ENCODE measurements around the gene MAST1. TPM values are rescaled to one million over a fixed set of nuclear protein-coding genes. Genes with fewer than 3 reads are reported as not detected.

Gene MAST1
- total RNA-seq, 4 donors from 2014 or later = 1.2 TPM; not detected in 3

GRCh38 chr19:12868540-12869112, 30.3 kb downstream of the MAST1 start:
- TF ChIP-seq POLR2A (IDR thresholded peaks at IDR 0.05) (no peak), CTCF (IDR thresholded peaks at IDR 0.05) (no peak)

GRCh38 chr19:12871681-12872080, 33.4 kb downstream of the MAST1 start:
- DNase-seq = no peak
- no peak overlapping the region for H3K27ac ChIP-seq
- H3K36me3 ChIP-seq = no peaks in the 10 kb centered on the region
- H3K4me3 ChIP-seq = no peak overlapping the region
- H3K9me3 ChIP-seq = no peaks in the 10 kb centered on the region
- H3K27me3 ChIP-seq = no peaks in the 10 kb centered on the region
- TF ChIP-seq CTCF (IDR thresholded peaks at IDR 0.05) = no peak
- no peak for TF ChIP-seq POLR2A (IDR thresholded peaks at IDR 0.05)
- H3K4me1 ChIP-seq = no peaks in the 10 kb centered on the region
- intact Hi-C loops (cut with DNase I; ENCODE audit: low total_unique reads) = no loop called here

More at GRCh38 chr19:12868540-12869112, 30.3 kb downstream of the MAST1 start:
- intact Hi-C loops (cut with DNase I; ENCODE audit: low total_unique reads) = no loop called here
- no peaks in the 10 kb centered on the region for H3K9me3 ChIP-seq
- H3K4me3 ChIP-seq = no peak overlapping the region
- H3K27ac ChIP-seq = no peak overlapping the region
- no peaks in the 10 kb centered on the region for H3K36me3 ChIP-seq
- DNase-seq = no peak
- H3K4me1 ChIP-seq = no peaks in the 10 kb centered on the region
- H3K27me3 ChIP-seq = no peaks in the 10 kb centered on the region

- intact Hi-C loops (cut with DNase I; ENCODE audit: low total_unique reads) = no loop called here
Observed at GRCh38 chr19:12872255-12872654, 33.9 kb downstream of the MAST1 start.

GRCh38 chr19:12872941-12873890, 34.9 kb downstream of the MAST1 start:
- H3K27ac ChIP-seq = no peak overlapping the region
- H3K4me1 ChIP-seq = no peaks in the 10 kb centered on the region
- DNase-seq = no peak
- TF ChIP-seq CTCF (IDR thresholded peaks at IDR 0.05) (no peak), POLR2A (IDR thresholded peaks at IDR 0.05) (no peak)
- H3K27me3 ChIP-seq = no peaks in the 10 kb centered on the region
- intact Hi-C loops (cut with DNase I; ENCODE audit: low total_unique reads) = no loop called here
- no peaks in the 10 kb centered on the region for H3K9me3 ChIP-seq
- H3K36me3 ChIP-seq = no peaks in the 10 kb centered on the region
- H3K4me3 ChIP-seq = no peak overlapping the region

More at GRCh38 chr19:12872255-12872654, 33.9 kb downstream of the MAST1 start:
- Histone ChIP-seq H3K27ac (no peak overlapping the region), H3K4me1 (no peaks in the 10 kb centered on the region), H3K36me3 (no peaks in the 10 kb centered on the region), H3K4me3 (no peak overlapping the region), H3K27me3 (no peaks in the 10 kb centered on the region), H3K9me3 (no peaks in the 10 kb centered on the region)
- no peak for DNase-seq
- TF ChIP-seq POLR2A (IDR thresholded peaks at IDR 0.05) = no peak

GRCh38 chr19:12873891-12874745, 35.8 kb downstream of the MAST1 start:
- no peak for DNase-seq
- Histone ChIP-seq H3K27me3 (no peaks in the 10 kb centered on the region), H3K27ac (no peak overlapping the region), H3K4me3 (no peak overlapping the region), H3K36me3 (no peaks in the 10 kb centered on the region), H3K4me1 (no peaks in the 10 kb centered on the region), H3K9me3 (no peaks in the 10 kb centered on the region)
- intact Hi-C loops (cut with DNase I; ENCODE audit: low total_unique reads) = no loop called here
- no peak for TF ChIP-seq CTCF (IDR thresholded peaks at IDR 0.05)
- TF ChIP-seq POLR2A (IDR thresholded peaks at IDR 0.05) = no peak
